COR-L47 (cell line): ENCODE data around the gene PTBP2.

ENCODE experiments used
- DNase-seq: peaks from one replicate; lab custom pipeline; 2025; lab: John Stamatoyannopoulos, UW

PTBP2 gene

GRCh38 chr1:96820671-96821070 is 99.1 kb downstream of the PTBP2 start:
- DNase-seq, result no peak

DNA sequence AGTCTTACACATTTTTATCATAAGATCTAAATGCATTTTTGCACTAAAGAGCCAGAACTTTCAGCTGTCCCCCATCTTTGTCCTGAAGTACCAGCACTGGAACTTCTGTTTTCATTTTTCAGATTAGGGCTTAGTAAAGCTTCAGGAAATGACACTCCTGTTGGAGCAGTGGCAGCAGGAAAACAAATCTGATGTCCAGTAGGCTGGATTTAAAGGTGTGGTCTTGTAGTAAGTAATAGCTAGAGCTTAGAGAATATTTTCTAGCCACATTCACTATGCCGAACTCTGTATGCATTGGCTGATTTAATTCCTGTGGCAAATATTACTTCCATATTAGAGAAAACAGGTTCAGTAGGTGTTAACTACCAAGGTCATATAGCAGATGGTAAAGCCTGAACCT is 103.6 kb downstream of the PTBP2 start:
- no peak for DNase-seq

- DNase-seq, result no peak
Observed at GRCh38 chr1:96825950-96826576, 104.5 kb downstream of the PTBP2 start.

DNA sequence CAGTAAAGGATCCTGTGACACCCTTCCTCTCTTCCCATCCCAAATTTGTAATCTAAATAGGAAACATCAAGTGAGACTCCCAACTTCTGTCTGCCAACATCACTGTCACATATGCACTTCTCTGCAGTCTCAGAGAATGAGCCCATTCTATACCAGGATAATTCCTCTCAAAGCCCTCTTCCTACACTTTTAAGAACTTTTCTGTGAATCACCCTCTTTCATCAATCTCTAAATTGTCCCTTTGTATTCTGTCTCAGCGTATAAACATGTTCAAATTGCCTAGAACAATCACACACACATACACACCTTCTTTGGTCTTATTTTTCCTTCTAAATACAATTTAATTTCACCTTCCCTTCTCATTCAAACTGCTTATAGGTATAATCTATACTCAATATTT is 111.8 kb downstream of the PTBP2 start:
- DNase-seq, result no peak

GRCh38 chr1:96834986-96835385 is 113.4 kb downstream of the PTBP2 start:
- no peak for DNase-seq

DNA sequence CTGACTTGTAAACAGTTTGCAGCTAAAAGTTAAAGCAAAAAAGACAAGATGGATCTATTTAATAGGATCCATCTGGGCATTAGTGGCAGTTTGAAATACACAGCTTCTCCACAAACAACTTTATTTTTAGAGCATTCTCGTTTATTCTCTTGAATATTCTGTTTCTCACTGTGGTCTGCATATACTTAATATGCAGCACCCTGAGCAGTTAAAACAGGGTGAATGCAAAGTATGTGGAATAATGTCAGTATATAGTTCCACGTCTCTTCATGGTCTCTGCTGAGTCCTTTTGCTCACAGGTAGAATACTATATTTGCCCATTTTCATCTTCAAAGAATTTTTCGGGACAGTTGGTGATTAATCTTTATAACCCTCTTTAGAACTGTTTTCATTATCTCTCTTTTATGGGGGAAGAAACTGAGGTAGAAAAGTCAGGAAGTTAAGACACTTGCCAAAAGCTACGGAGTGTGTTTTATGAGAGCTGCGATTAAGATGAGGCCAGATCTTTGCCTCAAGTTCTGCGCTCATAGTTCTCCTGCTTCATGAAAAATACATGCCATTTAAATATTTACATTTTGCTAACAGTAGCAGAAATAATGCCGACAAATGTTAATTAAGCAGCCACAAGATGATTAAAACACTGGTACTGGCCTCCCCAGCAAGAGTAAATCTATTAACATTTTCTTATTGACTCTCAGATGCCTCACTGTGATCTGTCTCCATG is 115.6 kb downstream of the PTBP2 start:
- DNase-seq, result no peak

DNA sequence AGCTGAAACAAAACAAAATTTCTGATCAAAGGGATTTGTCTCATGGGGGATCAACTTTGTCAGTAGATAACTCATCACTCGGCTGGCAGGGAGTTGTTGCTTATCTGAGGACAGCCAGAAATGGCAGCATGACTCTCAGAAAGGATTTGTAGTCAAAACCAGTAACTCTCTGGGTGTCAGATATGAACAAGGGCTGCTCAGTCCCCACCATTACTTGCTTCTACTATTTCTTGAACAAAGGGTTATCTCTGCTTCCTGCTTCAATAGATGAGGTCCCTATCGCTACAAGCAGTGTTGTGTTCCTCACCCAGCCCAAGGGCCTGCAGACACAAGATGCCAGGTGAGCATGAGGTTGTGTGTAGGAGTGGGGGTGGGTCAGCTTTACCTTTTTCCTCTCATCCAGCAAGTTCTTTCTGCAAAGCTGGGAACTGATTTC is 116.2 kb downstream of the PTBP2 start:
- DNase-seq, result no peak

DNA sequence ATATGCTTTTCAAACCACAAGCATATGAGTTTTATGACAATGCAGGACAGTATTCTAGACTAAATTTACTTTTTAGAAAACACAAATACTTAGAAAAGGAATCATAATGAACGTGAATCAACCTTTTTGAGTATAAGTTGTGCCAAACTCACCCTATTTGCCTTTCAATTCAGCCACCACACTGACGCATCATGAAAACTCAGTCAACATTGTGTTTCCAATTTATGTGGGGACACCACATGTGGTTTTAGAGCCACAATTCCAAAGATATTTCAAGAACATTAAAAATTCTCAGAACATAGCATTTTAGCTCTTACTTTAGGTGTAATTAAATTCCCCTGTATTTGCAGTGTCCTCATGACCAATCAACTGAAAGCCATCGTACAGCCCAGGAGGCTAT is 118.8 kb downstream of the PTBP2 start:
- no peak for DNase-seq

DNA sequence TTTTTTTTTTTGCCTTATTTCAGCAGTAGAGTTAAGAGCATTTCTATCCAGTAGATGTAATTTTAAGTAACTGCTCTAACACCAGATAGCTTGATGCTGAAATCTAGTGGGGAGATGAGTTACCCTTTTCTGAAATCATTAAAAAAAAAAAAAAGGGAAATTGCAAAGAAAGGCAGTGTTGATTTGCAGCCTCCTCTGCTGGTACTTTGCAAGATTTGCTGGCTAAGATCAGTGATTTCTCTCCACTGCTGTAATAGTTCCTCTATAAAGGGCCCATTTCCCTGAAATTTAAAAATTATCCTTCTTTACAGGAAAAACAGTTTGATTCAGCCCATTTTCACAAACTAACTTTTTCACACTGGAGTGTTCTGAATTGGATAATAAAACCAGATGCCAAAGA is 120.6 kb downstream of the PTBP2 start:
- DNase-seq, result no peak

DNA sequence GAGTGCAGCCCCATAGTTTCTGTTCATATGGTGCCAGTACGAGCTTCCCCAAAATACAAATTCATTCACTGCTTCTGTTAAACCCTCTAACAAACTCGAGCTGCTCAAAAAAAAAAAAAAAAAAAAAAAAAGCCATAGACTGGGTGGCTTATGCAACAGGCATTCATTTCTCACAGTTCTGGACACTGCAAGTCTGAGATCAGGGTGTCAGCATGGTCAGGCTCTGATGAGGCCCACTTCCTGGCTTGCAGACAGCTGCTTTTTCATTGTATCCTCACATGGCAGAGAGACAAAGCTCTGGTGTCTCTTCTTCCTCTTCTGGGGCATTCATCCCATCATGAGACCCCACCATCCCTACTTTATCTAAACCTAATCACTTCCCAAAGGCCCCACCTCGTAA is 121.6 kb downstream of the PTBP2 start:
- DNase-seq, result no peak

GRCh38 chr1:96843601-96844000 is 122.0 kb downstream of the PTBP2 start:
- DNase-seq, result no peak

DNA sequence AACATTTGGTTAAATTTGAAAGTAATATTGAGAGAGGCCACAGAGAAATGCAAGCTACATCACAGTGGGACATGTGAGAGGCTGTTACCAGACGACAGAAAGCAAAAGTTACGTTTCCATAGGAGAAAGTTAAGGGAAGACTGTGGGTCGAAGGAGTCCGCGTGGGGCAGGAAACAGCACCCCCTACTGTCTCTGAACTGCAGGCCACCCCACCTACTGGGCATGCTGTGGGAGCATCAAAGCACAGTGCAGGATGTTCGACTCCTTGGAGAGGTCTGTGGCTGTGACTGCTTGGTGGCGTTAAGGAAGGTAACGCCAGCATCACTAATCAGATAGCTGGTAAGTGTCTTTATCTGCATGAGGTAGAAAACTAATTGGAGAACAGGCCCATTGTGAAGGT is 123.9 kb downstream of the PTBP2 start:
- DNase-seq, result no peak

- DNase-seq, result no peak
Observed at GRCh38 chr1:96861836-96862235, 140.3 kb downstream of the PTBP2 start.

- no peak for DNase-seq
Observed at GRCh38 chr1:96863449-96863848, 141.9 kb downstream of the PTBP2 start.
